G401 (cell line): ENCODE data around the gene ISG20L2. TPM values are rescaled to one million over a fixed set of nuclear protein-coding genes. Genes with fewer than 3 reads are reported as not detected.

ENCODE experiments used
- DNase-seq: peaks from one replicate; pipeline ENCODE4 v3.0.0-alpha.2; 2015; ENCODE audit warnings: low spot score
- in situ Hi-C: cut with HindIII; loops from 2 replicates; pipeline ENCODE4 v1.10.0; 2016; ENCODE audit warnings: low sequenced_read_pairs, mixed read lengths
- total RNA-seq: library from RNA; depleted of rRNA; stranded (reverse); fragments of >200 nt; shearing (Covaris generic); gene quantifications from 2 replicates; pipeline ENCODE4 v1.2.3, GENCODE V29; 2014

Gene ISG20L2
- total RNA-seq, 1 experiment from 2014 or later = 31.9 TPM

GRCh38 chr1:156711011-156711817 lies 17.4 kb downstream of the ISG20L2 start:
- in situ Hi-C loops = no loop called here
- no peak for DNase-seq

- in situ Hi-C loops = no loop called here
- DNase-seq = no peak
These were observed 18.6 kb downstream of the ISG20L2 start for GRCh38 chr1:156709757-156710489.

- DNase-seq = no peak
- in situ Hi-C loops = no loop called here
These were observed 19.5 kb downstream of the ISG20L2 start for GRCh38 chr1:156709031-156709430.

- peak; percentile 71 for DNase-seq
- in situ Hi-C loops = no loop called here
These were observed 20.3 kb downstream of the ISG20L2 start for GRCh38 chr1:156708218-156708661.

- DNase-seq = peak; percentile 60
These were observed 20.9 kb downstream of the ISG20L2 start for GRCh38 chr1:156707417-156708217.

GRCh38 chr1:156706657-156707416 lies 21.7 kb downstream of the ISG20L2 start:
- in situ Hi-C loops = no loop called here
- peak; percentile 58 for DNase-seq

More at GRCh38 chr1:156707417-156708217, 20.9 kb downstream of the ISG20L2 start:
- in situ Hi-C loops = no loop called here

GRCh38 chr1:156705918-156706656 lies 22.5 kb downstream of the ISG20L2 start:
- DNase-seq = peak; percentile 70
- in situ Hi-C loops = no loop called here

- in situ Hi-C loops = no loop called here
These were observed 23.1 kb downstream of the ISG20L2 start, which contains the start of gene CRABP2 for GRCh38 chr1:156705321-156705917. CRABP2 (minus strand) TSS chr1:156705583; CDS start chr1:156705446, 137 bp downstream.

GRCh38 chr1:156704930-156705320 lies 23.6 kb downstream of the ISG20L2 start:
- in situ Hi-C loops = no loop called here
- DNase-seq = no peak

More at GRCh38 chr1:156705321-156705917, 23.1 kb downstream of the ISG20L2 start, which contains the start of gene CRABP2:
- peak; percentile 55 for DNase-seq

GRCh38 chr1:156704166-156704711 lies 24.3 kb downstream of the ISG20L2 start:
- in situ Hi-C loops = no loop called here
- DNase-seq = no peak

GRCh38 chr1:156703741-156704140 lies 24.8 kb downstream of the ISG20L2 start:
- in situ Hi-C loops = no loop called here
- DNase-seq = no peak

GRCh38 chr1:156703336-156703735 lies 25.2 kb downstream of the ISG20L2 start:
- no peak for DNase-seq
- in situ Hi-C loops = no loop called here

- no peak for DNase-seq
- in situ Hi-C loops = no loop called here
These were observed 27.6 kb downstream of the ISG20L2 start for GRCh38 chr1:156700736-156701531.

GRCh38 chr1:156698995-156699394 lies 29.6 kb downstream of the ISG20L2 start:
- in situ Hi-C loops = no loop called here
- DNase-seq = no peak

- no peak for DNase-seq
- in situ Hi-C loops = no loop called here
These were observed 31.1 kb downstream of the ISG20L2 start for GRCh38 chr1:156697481-156697880.

- in situ Hi-C loops = no loop called here
- no peak for DNase-seq
These were observed 31.8 kb downstream of the ISG20L2 start for GRCh38 chr1:156696755-156697154.

- in situ Hi-C loops = no loop called here
- no peak for DNase-seq
These were observed 33.9 kb downstream of the ISG20L2 start for GRCh38 chr1:156694690-156694962.
